NCI-H526 (cell line): ENCODE measurements around the gene FXYD3.

Experiments
- DNase-seq, 2 experiments: peaks; one replicate each; lab custom pipeline; 2025; lab: John Stamatoyannopoulos, UW

FXYD3 gene, protein sequence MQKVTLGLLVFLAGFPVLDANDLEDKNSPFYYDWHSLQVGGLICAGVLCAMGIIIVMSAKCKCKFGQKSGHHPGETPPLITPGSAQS

DNA sequence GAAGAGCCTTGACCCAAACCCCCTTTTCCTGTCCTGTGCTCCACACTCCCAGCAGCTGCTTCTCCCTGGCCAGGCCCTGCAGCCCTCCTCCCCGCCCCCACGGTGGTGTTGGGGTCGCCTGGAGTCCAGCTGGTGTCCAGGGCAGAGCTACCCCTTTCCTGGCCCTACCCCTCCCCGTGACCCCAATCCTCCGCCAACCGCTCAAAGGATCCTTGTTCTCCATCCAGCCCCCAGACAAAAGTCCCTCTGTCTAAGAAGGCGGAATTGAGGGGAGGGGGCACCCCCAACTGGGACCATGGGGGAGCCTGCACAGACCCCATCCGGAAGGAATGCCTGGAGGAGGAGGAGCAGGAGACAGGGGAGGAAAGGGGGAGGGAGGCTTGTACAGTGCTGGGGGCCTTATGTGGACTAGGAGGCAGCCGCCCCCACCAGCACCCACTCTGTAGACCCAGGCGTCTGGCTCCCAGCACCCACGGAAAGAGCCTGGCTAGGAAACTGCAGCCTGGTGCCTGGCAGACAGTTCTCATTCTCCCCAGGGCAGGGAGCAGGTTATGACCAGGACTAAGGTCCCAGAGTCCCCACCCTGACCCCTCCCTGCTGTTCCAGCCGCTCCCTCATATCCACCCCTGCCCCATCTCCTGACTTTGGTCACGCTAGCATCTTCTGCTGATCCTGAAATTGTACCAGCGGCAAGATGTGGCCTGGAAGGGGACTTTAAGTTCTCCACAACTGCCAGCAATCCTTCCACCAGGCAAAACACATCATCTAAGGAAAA is at the start of gene FXYD3:
TSS of gene FXYD3 (plus strand) at position 647 of the 775 bp plus-strand sequence. CDS start 3,554 bp downstream, outside the sequence.
- DNase-seq: no peak

DNA sequence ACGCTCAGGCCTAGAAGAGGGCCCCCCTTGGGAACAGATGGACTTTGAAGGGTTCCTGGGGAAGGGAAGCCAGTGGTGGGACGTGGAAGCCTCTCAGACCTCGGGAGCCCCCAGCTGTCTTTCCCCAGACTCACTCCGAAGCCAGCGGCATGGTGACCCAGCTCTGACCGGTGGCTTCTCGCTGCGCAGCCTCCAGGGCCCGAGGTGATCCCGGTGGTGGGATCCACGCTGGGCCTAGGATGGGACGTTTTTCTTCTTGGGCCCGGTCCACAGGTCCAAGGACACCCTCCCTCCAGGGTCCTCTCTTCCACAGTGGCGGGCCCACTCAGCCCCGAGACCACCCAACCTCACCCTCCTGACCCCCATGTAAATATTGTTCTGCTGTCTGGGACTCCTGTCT is 49.5 kb upstream of the FXYD3 start:
- DNase-seq: no peak

DNA sequence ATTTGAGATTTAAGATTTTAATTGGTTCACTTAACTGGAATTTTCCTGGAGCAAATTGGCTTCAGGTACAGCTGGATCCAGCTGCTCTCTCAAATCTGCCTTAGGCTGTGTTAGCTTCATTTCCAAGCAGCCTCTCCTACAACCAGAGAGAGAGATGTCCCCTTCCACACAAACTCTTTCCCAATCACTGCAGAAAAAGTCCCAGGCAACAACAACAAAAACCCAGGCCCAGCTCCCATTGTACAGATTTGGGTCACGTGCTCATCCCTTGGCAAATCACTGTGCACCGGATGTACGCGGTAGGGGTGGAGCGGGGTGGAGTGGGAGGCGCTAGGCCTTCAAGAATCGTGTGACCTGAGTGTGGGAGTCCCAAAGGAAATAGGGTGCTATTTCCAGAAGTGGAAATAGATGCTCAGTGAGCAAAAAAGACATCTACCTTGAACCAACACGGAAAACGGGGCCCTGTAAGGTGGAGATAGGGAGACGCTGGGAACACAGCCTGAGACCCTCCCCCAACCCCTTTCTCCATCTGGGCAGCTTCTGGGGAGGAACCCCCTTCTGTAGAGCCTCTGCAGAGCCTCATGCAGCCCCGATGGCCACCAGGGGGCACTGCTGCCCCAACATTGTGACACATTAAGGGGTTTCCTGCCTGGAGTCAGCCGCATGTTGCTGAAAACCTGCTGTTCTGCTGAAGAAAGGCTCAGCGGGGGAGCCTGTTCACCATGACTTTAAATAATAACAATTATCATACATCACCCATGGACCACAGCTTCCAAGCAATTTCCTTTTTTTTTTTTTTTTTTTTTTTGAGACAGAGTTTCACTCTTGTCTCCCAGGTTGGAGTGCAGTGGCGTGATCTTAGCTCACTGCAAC is 48.7 kb upstream of the FXYD3 start:
- peak; percentile 94 to 97 for DNase-seq

DNA sequence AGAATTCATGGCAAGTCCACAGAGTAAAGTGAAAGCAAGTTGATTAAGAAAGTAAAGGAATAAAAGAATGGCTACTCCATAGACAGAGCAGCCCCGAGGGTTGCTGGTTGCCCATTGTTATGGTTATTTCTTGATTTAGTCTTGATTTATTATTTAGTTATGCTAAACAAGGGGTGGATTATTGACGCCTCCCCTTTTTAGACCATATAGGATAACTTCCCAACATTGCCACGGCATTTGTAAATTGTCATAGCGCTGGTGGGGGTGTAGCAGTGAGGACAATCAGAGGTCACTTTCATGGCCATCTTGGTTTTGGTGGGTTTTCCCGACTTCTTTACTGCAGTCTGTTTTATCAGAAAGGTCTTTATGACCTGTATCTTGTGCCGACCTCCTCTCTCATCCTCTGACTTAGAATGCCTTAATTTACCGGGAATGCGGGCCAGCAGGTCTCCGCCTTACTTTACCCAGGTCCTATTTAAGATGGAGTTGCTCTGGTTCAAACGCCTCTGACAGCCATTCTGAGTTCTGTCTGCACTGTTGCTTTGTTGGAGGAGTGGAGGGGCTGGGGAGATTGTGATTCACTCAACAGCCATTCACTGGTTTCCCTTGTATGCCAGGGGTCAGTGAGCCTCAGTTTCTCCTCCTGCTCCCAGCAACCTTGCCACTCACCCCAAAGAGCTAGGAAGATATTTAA is 46.5 kb upstream of the FXYD3 start:
- no peak for DNase-seq

DNA sequence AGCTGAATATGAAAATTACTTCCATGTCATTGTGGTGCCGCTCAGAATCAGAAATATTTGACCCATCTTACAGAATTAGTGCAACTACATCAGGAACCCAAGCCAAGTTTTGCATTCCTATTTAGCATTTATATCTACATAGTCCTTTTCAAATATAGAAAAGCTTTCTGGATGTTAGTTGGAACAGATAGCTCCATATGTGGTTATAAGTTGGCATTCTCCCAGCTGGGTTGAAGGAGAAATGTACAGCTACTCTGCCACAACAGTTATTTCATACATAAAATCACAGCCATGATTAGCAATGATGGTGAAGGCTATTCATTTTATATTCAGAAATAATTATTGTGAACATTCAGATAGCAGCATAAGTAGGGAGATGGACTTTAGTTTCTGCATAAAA is 45.9 kb upstream of the FXYD3 start:
- DNase-seq: no peak

DNA sequence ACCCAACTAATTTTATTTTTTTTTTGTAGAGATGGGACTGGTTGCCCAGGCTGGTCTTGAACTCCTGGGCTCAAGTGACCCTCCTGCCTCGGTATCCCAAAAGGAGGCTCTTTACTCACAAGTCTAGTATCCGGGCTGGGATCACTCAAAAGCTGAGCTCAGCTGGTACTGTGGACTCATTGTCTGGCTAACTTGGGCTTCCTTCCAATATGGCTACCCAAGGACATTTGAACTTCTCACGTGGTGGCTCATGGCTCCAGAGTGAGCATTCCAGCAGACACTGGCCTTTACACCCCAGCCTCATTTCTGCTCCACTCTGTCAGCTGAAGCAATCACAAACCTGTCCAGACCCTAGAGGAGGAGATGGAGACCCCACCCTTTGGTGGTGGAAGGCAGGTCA is 45.2 kb upstream of the FXYD3 start:
- no peak for DNase-seq

DNA sequence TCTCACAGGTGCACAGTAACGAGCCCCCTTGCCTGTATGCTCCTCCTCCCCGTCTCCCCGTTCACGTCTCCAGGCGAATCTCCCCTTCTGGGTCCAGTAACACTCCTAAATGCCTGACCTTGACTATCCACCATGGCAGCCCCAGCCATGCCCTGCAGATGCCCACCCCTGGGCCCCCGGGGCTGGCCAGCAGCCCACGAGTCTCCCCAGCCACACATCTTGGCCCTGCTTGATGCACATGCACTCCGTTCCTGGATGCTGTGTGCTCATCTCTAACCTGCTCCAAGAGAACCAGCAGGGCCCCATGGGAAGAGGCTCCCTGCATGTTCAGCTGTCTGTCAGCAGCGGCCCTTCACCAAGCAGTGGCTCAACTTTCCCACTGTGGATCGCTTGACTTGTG is 42.1 kb upstream of the FXYD3 start:
- no peak for DNase-seq

DNA sequence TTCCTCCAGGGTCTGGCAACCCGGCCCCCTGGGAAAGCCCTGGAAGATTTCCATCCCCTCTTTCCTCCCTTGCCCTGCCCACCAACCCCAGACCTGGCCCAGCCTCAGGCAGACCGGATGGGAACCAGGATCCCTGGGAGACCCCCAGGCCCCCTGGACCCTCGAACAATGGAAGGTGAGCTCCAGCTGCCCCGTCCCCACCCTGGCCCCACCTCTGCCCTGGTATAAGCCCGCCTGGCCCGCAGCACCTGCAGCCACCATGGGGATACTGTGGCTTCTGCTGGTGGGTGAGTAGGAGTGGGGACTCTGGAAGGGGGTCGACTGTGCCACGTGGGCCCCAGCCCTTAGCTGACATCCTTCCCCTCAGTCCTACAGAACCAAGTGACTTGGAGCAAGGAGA is 41.7 kb upstream of the FXYD3 start:
- DNase-seq: no peak

DNA sequence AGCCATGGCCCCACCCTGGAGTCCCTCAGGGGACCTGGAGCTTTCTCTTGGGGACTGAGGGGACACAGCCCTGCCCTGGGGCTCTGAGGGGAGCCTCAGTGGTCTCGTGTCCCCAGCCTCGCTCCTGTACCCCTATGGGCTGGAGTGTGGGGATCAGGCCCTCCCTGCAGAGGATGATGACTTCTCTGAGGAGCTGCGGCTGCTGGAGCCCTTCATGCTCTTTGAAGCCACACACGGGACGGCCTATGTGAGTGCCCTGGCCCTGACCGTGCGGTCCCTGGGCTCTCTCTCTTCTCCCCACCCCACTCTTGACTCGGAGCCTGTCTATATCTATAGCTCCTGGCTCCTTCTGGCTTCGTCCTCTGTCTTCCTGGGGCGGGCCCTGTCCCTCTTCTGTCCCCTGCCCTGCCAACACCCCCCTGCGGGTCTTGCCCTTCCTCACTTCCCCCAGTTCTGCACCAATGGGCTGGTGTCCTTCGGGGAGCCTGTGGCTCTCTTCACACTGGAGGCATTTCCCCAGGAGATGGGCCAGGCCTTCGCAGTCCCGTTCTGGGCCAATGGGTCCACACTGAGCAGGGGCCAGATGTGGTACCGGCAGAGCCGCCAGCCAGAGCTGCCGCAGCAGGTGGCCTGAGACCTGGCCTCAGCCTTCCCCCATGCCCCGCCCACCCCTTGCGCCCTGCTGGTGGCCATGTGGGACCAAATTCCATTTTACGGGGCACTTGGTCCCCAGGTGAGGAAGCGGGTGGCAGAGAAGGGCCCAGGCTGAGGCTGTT is 41.0 kb upstream of the FXYD3 start:
- DNase-seq: no peak

DNA sequence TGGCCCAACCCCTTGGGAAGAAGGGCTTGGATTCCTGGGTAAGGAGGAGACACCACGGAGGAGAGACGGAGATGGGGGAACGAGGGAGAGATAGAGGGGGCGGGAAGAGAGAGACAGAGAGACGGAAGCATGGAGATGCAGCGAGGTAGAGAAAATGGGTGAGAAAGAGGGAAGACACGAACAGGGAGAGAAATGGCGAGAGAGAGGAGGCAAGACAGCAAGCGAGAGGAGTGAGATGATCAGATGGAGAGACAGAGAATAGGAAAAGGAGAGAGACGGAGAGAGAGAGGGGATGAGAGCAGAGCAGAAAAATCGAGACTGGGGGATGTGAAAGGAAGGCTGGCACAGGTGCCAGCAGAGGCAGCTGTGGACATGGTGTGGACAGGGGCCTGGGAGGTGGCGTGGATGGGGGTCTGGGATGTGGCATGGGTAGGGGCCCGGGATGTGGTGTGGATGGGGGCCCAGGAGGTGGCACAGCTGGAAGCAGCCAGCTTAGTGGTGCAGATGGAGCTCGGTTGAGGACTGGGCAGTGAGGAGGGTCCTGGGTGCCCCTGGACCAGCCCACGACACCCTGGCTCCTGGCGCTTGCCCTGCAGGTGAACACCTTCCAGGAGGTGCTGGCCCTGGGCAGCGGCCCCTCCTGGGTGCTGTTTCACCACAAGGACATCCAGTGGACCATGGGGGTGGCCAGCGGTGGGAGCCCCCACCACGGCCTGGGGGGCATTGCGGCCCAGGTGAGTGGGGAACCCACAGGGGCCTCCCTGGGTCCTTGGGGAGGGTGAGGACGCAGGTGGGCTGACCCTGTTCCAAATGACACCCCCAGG is 40.2 kb upstream of the FXYD3 start:
- DNase-seq: no peak

DNA sequence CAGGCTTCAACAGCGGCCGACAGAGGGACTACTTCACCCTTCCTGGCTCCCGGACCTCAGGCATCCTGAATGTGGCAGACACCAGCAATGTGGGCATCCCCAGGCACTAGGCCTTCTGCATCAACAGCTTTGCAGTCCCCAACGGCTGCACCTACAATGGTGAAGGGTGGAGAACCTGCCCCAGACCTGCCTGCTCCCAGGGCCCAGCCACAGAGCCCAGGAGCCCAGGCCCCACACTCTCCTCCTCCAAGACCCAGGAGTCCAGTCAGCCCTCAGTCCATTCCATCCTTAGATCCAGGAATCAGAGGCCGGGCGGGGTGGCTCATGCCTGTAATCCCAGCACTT is 39.6 kb upstream of the FXYD3 start:
- DNase-seq: no peak

DNA sequence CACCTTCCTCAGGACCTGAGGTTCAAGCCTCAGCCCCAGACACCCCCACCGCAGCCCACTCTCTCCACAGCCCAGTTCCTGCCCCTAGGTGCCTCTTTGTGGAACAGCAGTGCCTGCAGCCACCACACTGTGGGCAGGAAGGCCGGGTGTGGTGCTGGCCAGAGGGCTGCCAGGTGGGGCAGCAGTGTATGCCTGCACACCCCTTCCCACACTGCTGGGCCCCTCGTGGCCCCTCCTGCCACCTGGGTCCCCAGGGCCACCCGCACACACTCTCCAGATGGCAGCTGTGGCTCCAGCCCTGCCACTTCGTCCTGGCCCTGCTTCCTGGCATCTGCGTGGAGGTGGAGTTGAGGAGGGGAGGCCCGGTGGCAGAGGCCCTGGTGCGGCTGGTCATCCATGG is 39.0 kb upstream of the FXYD3 start:
- no peak for DNase-seq

DNA sequence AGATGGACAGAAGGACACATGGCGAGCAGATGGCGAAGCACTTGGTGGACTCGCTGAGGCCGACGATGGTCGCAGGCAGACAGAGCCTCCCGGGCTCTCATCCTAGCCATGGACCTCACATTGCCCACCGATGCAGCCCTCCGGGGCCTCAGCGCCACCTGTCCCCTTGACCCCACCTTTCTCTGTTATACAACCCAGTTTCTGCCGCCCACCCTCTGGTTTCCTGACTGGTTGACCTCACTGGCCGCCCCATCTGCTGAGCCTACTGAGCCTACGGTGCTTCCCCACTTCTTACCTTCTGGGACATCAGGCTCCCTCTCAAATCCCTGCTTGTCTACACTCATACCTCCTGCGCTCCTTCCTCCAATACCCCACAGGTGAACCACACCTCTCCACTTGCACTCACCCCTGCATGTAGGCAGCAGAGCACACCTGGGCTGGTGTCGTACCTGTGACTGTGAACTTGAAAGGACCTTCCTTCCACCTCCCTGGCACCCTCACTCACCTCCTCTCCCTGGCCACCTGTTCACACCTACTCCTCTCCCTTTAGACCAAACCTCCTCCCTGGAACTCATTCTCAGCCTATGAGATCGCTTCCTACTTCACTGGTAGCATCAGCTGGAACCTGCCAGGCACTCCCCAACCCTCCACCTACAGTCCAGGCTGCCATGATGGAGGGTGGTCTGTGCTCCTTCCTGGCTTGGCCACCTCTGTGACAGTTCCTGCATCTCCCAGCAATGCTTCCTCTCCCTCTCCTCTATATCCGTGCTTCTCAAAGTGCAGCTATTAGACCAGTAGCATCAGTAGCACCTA is 38.0 kb upstream of the FXYD3 start:
- no peak for DNase-seq

DNA sequence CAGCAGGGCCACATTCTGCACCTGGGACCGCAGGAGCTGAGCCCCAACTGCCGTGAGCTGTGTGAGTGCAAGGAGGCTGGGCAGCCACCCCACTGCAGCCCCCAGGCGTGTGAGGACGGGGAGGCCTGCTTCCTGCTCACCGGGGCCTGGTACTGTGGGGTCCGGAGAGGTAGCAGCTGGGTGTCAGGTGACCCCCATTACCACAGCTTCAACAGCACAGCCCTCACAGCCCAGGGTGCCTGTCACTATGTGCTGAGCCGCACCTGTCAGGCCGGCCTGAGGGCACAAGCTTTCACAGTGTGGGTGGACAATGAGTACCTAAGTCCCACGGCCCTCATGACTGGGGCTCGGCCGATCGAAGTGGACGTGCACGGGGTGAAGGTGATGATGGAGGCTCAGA is 35.8 kb upstream of the FXYD3 start:
- no peak for DNase-seq

DNA sequence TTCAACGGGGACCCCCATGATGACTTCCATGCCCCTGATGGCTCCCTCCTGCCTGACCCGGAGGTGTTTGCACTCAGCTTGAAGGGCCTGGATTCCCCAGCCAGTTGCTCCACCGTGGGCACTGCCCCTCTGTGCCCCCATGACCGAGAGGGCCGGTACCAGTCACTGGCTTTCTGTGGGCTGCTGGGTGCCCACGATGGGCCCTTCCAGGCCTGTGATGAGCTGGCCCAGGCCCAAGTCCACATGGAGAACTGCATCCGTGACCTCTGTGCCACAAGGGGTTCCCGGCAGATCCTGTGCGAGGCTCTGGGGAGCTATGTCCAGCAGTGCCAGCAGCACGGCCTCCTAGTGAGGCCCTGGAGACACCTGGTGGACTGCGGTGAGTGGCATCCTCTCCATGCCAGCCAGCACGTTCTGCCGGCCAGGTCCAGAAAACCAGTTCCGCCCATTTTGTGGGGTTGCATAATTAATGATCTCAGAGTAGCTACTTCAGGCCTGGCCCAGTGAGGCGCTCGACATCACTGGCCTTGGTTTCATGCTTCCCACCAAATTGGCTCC is 34.9 kb upstream of the FXYD3 start:
- DNase-seq: no peak

DNA sequence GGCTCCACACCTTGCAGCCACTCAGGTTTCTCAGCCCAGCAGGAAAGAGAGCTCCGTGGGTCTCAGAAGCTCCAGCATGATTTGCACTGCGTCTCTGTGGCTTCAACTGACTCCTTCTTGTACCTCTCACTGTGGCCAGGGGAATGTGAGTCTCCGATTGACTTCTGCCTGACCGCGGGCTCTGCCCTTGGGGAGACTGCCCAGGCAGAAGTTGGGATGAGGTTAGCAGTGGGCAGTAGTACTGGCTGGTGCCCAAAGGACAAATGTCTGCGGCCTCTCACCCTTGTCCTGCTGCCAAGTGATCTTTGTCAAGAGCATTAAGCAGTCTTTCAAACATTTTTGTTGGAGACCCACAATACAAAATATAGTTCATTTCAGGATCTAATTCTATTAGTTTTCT is 34.4 kb upstream of the FXYD3 start:
- DNase-seq: no peak

DNA sequence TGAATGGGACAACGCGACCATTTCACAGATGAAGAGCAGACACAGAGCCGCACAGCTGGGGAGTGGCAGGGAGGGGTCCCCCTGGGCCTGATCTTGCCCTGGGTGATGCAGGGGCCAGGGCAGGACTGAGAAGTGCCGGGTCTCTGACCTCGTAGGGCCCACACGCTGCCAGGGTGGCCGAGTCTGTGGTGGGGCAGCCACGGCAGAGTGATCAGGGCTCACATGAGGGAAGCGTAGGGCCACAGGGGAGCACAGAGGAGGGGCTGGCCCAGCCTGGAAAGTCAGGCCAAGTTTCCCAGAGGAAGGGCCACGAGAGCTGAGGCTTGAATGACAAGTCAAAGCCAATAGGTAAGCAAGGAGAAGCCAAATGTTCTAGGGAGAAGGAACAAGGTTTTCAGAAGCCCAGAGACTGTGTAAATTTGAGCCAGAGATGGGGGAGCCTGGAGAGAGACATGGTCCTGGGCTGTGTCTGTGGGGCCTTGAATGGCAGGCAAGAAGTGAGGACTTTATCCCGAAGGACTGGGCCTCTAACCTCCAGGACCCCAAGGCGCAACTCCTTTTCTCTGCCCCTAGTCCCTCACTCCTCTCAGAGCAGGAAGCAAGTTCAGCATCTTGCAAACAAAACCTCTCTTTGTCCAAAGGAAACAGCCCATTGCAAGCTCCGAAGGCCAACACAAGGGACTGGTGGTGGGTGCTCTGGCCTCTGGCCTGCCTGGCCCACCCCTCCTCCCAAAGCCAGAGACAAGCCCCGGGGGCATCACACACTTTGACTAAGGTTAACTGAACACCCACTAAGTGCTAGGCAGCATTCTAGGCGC is 31.7 kb upstream of the FXYD3 start:
- no peak for DNase-seq

DNA sequence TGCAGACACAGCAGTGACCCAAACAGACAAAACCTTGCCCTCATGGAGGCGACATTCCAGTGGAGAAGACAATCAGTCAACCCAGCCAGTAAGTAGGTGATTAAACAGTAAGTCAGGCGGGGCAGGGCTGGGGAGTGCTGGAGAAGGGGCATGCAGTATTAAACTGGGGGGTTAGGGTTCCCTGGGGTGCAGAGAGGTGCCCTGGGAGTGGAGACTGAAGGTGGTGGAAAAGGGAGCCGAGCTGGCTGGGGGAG is 31.2 kb upstream of the FXYD3 start:
- no peak for DNase-seq

DNA sequence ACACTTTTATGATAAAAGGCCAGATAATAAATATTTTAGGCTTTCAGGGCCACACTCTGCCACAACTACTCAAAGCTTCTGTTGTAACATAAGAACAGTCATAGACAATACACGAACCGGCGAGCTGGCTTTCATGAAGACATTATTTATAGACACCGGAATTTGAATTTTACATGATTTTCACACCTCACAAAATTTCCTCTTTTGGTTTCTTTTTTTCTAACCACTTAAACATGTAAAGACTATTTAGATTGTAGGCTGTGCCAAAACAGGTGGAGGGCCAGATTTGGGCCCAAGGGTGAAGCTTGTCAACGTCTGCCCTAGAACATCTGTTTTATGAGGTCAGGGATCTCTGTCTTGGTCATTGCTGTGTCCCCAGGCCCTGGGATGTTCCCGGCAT is 29.7 kb upstream of the FXYD3 start:
- no peak for DNase-seq
